Endometrium (tissue), 2 donors: ENCODE results near the gene PRM3.
"Not testable (repeated sequence)": the region's sequence is repeated elsewhere in the genome, so short reads cannot be mapped to it uniquely, and the experiment has no call there.

Experiments used
- FAIRE-seq: peaks from 2 replicates; lab custom pipeline; 2012; peaks lifted over from hg19 to GRCh38; lab: Jason Lieb, UNC
- donor health status: control.
- donor health status: control.

PRM3 gene

DNA sequence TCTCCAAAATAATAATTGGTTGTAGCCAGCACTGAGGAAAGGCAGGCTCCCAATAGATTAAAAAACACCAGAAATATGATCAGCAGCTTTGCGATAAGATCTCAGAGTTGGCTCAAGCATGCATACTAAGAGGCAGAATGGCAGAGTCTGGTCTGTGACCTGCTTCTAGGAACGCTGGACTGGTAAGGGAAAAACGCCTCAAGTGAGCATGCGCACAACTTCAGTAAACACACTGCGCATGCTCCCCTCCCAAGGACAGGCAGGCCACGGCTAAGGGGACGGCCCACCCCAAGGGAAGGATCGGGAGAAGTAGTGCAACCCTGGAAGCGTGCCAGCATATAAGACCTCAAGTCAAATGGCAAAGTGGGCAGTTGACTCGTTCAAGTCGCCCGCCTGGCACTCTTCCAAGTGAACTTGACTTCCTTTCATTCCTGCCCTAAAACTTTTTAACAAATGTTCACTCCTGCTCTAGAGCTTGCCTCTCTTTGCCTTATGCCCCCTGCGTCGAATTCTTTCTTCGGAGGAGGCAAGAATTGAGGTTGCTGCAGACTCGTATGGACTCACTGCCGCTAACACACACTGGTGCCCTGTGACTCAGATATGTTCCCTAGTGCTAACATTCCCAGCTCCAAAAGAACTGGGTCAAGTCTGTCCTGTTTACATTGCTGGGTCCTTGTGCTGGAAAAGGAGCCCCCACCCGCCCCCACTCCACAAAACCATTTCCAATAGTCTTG is 30.1 kb upstream of the PRM3 start:
- no peak for FAIRE-seq

- FAIRE-seq = no peak
Observed at GRCh38 chr16:11302977-11303376, 29.5 kb upstream of the PRM3 start.

GRCh38 chr16:11301645-11302501 is 28.4 kb upstream of the PRM3 start:
- FAIRE-seq = no peak

DNA sequence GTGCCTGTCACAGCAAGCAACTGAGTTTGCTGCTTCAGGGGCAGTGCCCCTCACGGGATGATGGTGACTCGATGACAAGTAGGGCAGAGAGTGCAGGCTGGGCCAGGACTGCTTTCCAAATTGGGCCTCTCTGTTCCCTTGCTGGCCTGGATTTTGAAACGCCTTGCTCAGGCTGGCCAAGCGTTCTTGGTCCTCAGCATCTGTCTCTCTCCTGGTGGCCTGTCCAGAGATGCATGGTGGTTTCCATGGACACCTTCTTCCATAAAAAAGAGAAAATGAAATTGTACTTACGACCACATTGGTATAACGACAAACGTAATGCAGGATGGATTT is 27.1 kb upstream of the PRM3 start:
- FAIRE-seq = no peak

DNA sequence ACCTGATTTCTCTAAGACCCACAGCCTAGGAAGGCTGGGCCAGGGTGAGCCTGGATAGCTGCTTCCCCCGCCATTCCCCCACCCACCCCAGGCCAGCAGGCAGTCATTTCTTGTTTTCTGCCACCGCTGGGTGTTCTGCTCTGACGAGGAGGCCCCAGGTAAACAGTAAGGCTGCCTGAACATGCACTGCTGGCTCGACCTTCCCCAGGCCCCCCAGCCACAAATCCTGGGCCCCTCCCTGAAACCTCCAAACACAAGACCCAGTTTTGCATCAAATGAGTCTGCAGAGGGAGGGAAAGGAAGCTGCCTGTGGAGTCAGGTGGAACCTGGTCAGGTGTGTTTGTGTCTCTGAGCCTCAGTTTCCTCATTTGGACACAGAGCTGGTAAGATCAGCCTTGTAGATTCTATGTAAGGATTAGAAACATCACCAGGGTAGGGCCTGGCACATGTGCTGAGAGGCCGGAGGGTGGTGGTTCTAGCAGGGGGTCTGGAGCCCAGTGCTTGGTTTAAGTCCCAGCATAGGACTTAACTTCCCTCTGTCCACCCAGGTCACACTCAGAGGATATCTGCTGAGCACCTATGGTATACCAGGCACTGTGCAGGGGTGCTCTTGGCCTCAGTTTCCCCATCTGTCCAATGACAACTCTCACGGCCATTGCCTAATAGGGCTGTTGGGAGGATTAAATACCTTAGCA is 26.6 kb upstream of the PRM3 start:
- no peak for FAIRE-seq

- not testable (repeated sequence) for FAIRE-seq
Observed at GRCh38 chr16:11298950-11299547, 25.6 kb upstream of the PRM3 start.

GRCh38 chr16:11298143-11298900 is 24.9 kb upstream of the PRM3 start:
- FAIRE-seq = no peak

- no peak for FAIRE-seq
Observed at GRCh38 chr16:11297492-11298142, 24.2 kb upstream of the PRM3 start.

DNA sequence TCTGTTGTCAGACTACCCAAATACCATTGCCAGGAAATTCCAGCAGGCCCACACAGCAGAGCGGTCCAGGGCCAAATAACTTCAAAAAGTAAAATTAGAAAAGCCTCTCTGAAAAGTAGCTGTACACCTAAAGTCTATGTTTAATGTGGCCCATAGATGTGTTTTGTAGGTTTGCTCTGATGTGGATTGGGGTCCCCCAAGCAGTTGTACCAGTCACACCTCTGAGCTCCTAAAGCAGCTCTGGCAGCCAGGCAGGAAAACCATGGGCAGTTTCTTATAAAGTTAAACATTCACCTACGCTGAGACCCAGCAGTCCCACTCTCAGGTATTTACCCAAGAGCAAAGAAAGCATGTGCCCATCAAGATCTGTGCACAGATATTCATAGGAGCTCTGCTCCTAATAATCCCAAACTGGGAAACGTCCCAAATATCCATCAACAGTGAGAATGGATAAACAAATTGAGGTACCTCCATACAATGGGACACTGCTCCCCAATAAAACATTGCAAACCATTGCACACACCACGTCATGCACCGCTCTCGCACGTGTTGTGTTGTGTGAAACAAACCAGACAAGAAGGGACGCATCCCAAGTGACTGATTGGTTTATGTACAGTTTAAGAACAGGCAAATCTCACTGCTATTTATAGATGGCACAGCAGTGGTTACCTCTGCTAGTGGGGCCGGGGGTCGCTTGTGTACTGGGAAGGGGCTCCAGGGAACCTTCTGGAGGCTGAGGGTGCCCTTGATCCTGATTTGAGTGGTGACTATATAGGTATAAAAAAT is 23.5 kb upstream of the PRM3 start:
- FAIRE-seq = no peak

DNA sequence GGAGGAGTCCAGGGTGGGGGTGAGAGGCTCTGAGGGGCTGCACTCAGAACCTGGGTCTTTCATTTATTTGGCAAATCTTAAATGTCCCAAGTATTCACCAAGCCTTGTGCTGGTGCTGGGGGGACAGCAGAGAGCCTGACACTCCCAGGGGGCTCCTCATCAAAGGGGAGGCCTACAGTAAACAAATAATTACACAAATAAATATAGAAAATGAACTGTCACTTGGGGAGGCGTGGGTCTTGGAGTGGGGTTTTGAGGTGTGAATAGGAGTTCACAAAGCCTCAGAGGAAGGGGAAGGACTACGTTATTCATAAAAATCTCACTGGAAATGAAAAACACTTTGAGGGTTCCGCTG is 22.9 kb upstream of the PRM3 start:
- no peak for FAIRE-seq

GRCh38 chr16:11295672-11296071 is 22.2 kb upstream of the PRM3 start:
- FAIRE-seq = no peak

GRCh38 chr16:11292076-11292748 is 18.8 kb upstream of the PRM3 start:
- no peak for FAIRE-seq

- no peak for FAIRE-seq
Observed at GRCh38 chr16:11291091-11291703, 17.8 kb upstream of the PRM3 start.

DNA sequence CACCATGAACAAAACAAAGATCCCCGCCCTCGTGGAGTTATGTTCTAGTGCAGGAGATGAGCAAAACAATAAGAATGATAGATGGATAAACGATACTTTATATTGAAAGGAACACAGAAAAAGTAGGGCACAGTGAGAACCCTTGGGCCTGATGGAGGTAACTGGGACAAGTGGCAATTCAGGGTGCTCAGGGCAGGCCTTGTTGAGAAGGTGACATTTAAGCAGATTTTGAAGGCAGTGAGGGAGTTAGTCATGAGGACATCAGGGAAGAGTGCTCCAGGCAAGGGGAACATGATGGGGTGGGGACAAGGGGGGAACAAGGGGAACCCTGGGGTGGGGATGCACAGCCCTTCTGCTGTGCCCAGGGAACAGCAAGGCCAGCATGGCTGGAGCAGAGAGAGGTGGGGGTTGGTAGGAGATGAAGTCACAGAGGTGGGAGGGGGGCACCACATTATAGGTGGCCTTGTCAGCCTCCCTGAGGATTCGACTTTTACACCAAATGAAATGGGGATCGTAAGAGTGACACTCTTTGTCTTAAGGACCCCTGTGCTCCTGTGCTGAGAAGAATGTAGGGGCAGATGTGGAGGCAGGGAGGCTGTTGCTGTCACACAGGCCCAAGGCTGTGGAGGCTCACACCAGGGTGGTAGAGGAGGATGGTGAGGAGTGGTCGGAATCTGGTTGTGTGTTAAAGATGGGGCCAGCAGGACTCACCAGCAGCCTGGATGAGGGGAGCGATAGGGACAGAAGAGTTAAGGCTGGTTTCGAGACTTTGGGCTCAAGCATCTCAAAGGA is 16.9 kb upstream of the PRM3 start:
- FAIRE-seq = no peak

- not testable (repeated sequence) for FAIRE-seq
Observed at GRCh38 chr16:11289696-11290095, 16.3 kb upstream of the PRM3 start.

- FAIRE-seq = no peak
Observed at GRCh38 chr16:11289202-11289601, 15.8 kb upstream of the PRM3 start.

DNA sequence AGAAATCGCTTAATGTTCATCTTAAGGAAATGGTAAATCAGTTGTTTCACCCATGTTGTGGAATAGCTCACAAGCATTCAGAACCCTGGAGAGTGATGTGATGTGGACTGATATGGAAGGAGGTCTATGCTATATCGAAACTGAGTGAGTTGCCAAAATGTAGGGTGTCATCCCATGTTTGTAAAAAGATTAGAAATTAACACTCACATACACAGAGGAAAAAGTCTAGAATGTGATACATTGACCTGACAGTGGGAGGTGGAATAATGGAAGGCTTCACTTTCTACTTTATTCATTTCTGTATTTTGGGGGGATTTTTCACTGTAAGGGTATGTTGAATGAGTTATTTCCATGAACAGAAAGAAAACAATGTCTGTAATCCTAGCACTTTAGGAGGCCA is 12.4 kb upstream of the PRM3 start:
- FAIRE-seq = no peak

GRCh38 chr16:11283820-11284248 is 10.4 kb upstream of the PRM3 start:
- FAIRE-seq = no peak
